ENCODE data around the gene PTPRE. TPM values are rescaled to one million over a fixed set of nuclear protein-coding genes. Genes with fewer than 3 reads are reported as not detected.

Gene PTPRE
- total and polyA plus RNA-seq, 2 of the 4 experiments (the other 2 are of a cell fraction), result 0.34 to 0.54 TPM

DNA sequence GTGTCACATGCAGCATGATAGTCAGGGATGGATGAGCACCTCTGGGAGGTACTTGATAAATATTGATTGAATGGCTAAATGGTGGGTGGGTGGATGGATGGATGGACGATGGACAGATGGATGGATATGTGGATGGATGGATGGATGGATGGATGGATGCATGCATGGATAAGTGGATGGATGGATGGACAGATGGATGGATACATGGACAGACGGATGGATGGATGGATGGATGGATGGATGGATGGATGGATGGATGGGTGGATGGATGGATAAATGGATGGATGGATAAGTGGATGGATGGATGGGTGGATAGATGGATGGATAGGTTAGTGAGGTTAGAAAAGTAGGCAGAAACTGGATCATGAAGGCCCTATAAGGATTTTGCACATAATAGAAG, 37.4 kb downstream of the PTPRE start:
- BruUV-seq (replicated peaks), result no TSS peak
- CTCF ChIA-PET, result no interaction called here
- dilution Hi-C loops (cut with HindIII; ENCODE audit: low sequenced_read_pairs, unreplicated experiment), result no loop called here

More for the DNA sequence above, 37.4 kb downstream of the PTPRE start:
- Histone ChIP-seq H3K27me3 (ENCODE audit: control insufficient read depth, insufficient read depth, low read length) (no peaks in the 10 kb centered on the region), H3K9me1 (ENCODE audit: insufficient read depth, low read length) (no peaks in the 10 kb centered on the region), H2BK15ac (ENCODE audit: low read depth, low read length) (no peak overlapping the region), H3K36me3 (ENCODE audit: control insufficient read depth, insufficient read depth, low read length) (no peaks in the 10 kb centered on the region), H4K8ac (ENCODE audit: low read depth in 2 of 2, low read length in 2 of 2) (no peak overlapping the region), H4K5ac (ENCODE audit: low read depth, low read length) (no peak overlapping the region), H3K9ac (ENCODE audit: low read depth, low read length) (no peak overlapping the region), H2BK5ac (ENCODE audit: low read depth, low read length, poor library complexity, severe bottlenecking) (no peak overlapping the region), H4K20me1 (ENCODE audit: insufficient read depth, low read length) (no peaks in the 10 kb centered on the region; the same call in 1 of the 2 replicates), H3K23ac (ENCODE audit: low read depth, low read length) (no peak overlapping the region), H3K79me1 (ENCODE audit: low read depth in 1 of 2, low read length in 2 of 2) (no peaks in the 10 kb centered on the region), H3K4me1 (ENCODE audit: control insufficient read depth, insufficient read depth, low read length) (no peaks in the 10 kb centered on the region), H2AK9ac (replicated peaks; ENCODE audit: low read depth, low read length, poor library complexity) (no peak overlapping the region), H3K14ac (replicated peaks; ENCODE audit: low read depth, low read length) (no peak overlapping the region), H2BK120ac (ENCODE audit: low read depth, low read length) (no peak overlapping the region), H3K4me3 (ENCODE audit: insufficient read depth, low read depth, low read length) (no peak overlapping the region), H2AFZ (replicated peaks; ENCODE audit: low read length, poor library complexity) (no peak overlapping the region), H2BK20ac (ENCODE audit: low read depth, low read length) (no peak overlapping the region), H3K9me3 (ENCODE audit: control insufficient read depth, insufficient read depth, low read length) (no peaks in the 10 kb centered on the region), H3K27ac (ENCODE audit: insufficient read depth, low read length) (no peak overlapping the region), H2AK5ac (ENCODE audit: low read depth, low read length) (no peak overlapping the region), H3K4me2 (ENCODE audit: low read depth, low read length) (no peak overlapping the region), H3K18ac (ENCODE audit: low read depth, low read length) (no peak overlapping the region), H3K4ac (ENCODE audit: low read depth, low read length) (no peak overlapping the region), H4K91ac (ENCODE audit: insufficient read depth, low read depth, low read length) (no peak overlapping the region), H3K56ac (ENCODE audit: extremely low read depth, insufficient read depth, low read length) (no peak overlapping the region)
- 39% methylated on average over 2 of the region's 2 CpGs; no CpG with 5 or more reads in 1 of the 2 experiments for WGBS, 2 experiments (ENCODE audit: extremely low coverage in 2 of 2, insufficient read length in 1 of 2)
- intact Hi-C loops (cut with micrococcal nuclease) (no loop called here), in situ Hi-C loops (cut with MboI; ENCODE audit: low sequenced_read_pairs) (no loop called here)
- ATAC-seq (ENCODE audit: low read depth), result no peak
- DNase-seq, result no peak
- no peak for TF ChIP-seq MAFK (IDR thresholded peaks at IDR 0.05; ENCODE audit: low read depth, low read length)
- TF ChIP-seq RAD21 (IDR thresholded peaks at IDR 0.05; ENCODE audit: low read length), result no peak
- TF ChIP-seq, protein P1, sequence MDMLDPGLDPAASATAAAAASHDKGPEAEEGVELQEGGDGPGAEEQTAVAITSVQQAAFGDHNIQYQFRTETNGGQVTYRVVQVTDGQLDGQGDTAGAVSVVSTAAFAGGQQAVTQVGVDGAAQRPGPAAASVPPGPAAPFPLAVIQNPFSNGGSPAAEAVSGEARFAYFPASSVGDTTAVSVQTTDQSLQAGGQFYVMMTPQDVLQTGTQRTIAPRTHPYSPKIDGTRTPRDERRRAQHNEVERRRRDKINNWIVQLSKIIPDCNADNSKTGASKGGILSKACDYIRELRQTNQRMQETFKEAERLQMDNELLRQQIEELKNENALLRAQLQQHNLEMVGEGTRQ (IDR thresholded peaks at IDR 0.05; ENCODE audit: low read depth, low read length), result no peak
- no peak for TF ChIP-seq NFE2L2 (IDR thresholded peaks at IDR 0.05; ENCODE audit: low read depth, low read length)
- TF ChIP-seq, protein P2, sequence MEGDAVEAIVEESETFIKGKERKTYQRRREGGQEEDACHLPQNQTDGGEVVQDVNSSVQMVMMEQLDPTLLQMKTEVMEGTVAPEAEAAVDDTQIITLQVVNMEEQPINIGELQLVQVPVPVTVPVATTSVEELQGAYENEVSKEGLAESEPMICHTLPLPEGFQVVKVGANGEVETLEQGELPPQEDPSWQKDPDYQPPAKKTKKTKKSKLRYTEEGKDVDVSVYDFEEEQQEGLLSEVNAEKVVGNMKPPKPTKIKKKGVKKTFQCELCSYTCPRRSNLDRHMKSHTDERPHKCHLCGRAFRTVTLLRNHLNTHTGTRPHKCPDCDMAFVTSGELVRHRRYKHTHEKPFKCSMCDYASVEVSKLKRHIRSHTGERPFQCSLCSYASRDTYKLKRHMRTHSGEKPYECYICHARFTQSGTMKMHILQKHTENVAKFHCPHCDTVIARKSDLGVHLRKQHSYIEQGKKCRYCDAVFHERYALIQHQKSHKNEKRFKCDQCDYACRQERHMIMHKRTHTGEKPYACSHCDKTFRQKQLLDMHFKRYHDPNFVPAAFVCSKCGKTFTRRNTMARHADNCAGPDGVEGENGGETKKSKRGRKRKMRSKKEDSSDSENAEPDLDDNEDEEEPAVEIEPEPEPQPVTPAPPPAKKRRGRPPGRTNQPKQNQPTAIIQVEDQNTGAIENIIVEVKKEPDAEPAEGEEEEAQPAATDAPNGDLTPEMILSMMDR (conservative IDR thresholded peaks at IDR 0.05; ENCODE audit: low read depth, low read length), result no peak
- no peak for TF ChIP-seq POLR2A (IDR thresholded peaks at IDR 0.05; ENCODE audit: low read depth, low read length)
- no peak for TF ChIP-seq CEBPB (IDR thresholded peaks at IDR 0.05; ENCODE audit: low read depth, low read length)
- TF ChIP-seq RCOR1 (IDR thresholded peaks at IDR 0.05; ENCODE audit: insufficient replicate concordance, low read length), result no peak
- no peak for TF ChIP-seq FOS (IDR thresholded peaks at IDR 0.05; ENCODE audit: low read depth, low read length)
- TF ChIP-seq RFX5 (IDR thresholded peaks at IDR 0.05; ENCODE audit: low read depth, low read length), result no peak
- POLR2A ChIA-PET (ENCODE audit: unreplicated experiment), result no interaction called here
